ENCODE results near the gene CFAP100. TPM values are rescaled to one million over a fixed set of nuclear protein-coding genes. Genes with fewer than 3 reads are reported as not detected.

Gene CFAP100
- total RNA-seq, 1 donor = not detected

- DNase-seq (ENCODE audit: low read depth in 2 of 3, low spot score in 2 of 3) = no peak
Measured at GRCh38 chr3:126439346-126439967, 44.7 kb downstream of the CFAP100 start.

GRCh38 chr3:126439968-126440708, 45.4 kb downstream of the CFAP100 start:
- DNase-seq (ENCODE audit: low read depth in 2 of 3, low spot score in 2 of 3) = no peak

- no peak for DNase-seq (ENCODE audit: low read depth in 2 of 3, low spot score in 2 of 3)
Measured at GRCh38 chr3:126440709-126440995, 45.9 kb downstream of the CFAP100 start.

- no peak for DNase-seq (ENCODE audit: low read depth in 2 of 3, low spot score in 2 of 3)
Measured at GRCh38 chr3:126441256-126441880, 46.7 kb downstream of the CFAP100 start.

- DNase-seq (ENCODE audit: low read depth in 2 of 3, low spot score in 2 of 3) = no peak
Measured at GRCh38 chr3:126442094-126442855, 47.6 kb downstream of the CFAP100 start.

- DNase-seq (ENCODE audit: low read depth in 2 of 3, low spot score in 2 of 3) = no peak
Measured at GRCh38 chr3:126442856-126443242, 48.1 kb downstream of the CFAP100 start.

- no peak for DNase-seq (ENCODE audit: low read depth in 2 of 3, low spot score in 2 of 3)
Measured at GRCh38 chr3:126445506-126445905, 50.8 kb downstream of the CFAP100 start.

GRCh38 chr3:126446301-126446700, 51.6 kb downstream of the CFAP100 start:
- DNase-seq (ENCODE audit: low read depth in 2 of 3, low spot score in 2 of 3) = no peak

GRCh38 chr3:126446791-126447190, 52.1 kb downstream of the CFAP100 start:
- no peak for DNase-seq (ENCODE audit: low read depth in 2 of 3, low spot score in 2 of 3)

GRCh38 chr3:126447456-126448106, 52.9 kb downstream of the CFAP100 start:
- no peak for DNase-seq (ENCODE audit: low read depth in 2 of 3, low spot score in 2 of 3)

GRCh38 chr3:126448136-126448892, 53.6 kb downstream of the CFAP100 start:
- no peak for DNase-seq (ENCODE audit: low read depth in 2 of 3, low spot score in 2 of 3)

- no peak for DNase-seq (ENCODE audit: low read depth in 2 of 3, low spot score in 2 of 3)
Measured at GRCh38 chr3:126448893-126449180, 54.1 kb downstream of the CFAP100 start.

- DNase-seq (ENCODE audit: low read depth in 2 of 3, low spot score in 2 of 3) = no peak
Measured at GRCh38 chr3:126449621-126450051, 54.9 kb downstream of the CFAP100 start.

GRCh38 chr3:126450219-126450618, 55.5 kb downstream of the CFAP100 start:
- DNase-seq (ENCODE audit: low read depth in 2 of 3, low spot score in 2 of 3) = no peak

GRCh38 chr3:126450744-126451143, 56.0 kb downstream of the CFAP100 start:
- no peak for DNase-seq (ENCODE audit: low read depth in 2 of 3, low spot score in 2 of 3)

- DNase-seq (ENCODE audit: low read depth in 2 of 3, low spot score in 2 of 3) = no peak
Measured at GRCh38 chr3:126451511-126451910, 56.8 kb downstream of the CFAP100 start.

- DNase-seq (ENCODE audit: low read depth in 2 of 3, low spot score in 2 of 3) = no peak
Measured at GRCh38 chr3:126452213-126452612, 57.5 kb downstream of the CFAP100 start.

- DNase-seq (ENCODE audit: low read depth in 2 of 3, low spot score in 2 of 3) = no peak
Measured at GRCh38 chr3:126454025-126454424, 59.3 kb downstream of the CFAP100 start.

- DNase-seq (ENCODE audit: low read depth in 2 of 3, low spot score in 2 of 3) = no peak
Measured at GRCh38 chr3:126454437-126455198, 59.9 kb downstream of the CFAP100 start.

GRCh38 chr3:126456211-126456610, 61.5 kb downstream of the CFAP100 start:
- DNase-seq (ENCODE audit: low read depth in 2 of 3, low spot score in 2 of 3) = no peak
